NT2/D1 (cell line): ENCODE results near the gene SMAD6.
A peak's percentile ranks its signal among the peaks of the same experiment; 100 is the strongest.

ENCODE experiments used
- DNase-seq: peaks from one replicate; pipeline ENCODE4 v3.0.0-alpha.2; 2011; ENCODE audit warnings: low read depth, low spot score
- H3K27me3 ChIP-seq: 2 replicates; pipeline ENCODE4 v1.6.0; 2011; ENCODE audit warnings: mild to moderate bottlenecking; ENCODE audit not compliant: insufficient read length, insufficient read depth
- H3K36me3 ChIP-seq: 2 replicates; pipeline ENCODE4 v1.6.1; 2011; ENCODE audit warnings: mild to moderate bottlenecking, low read length, mixed read lengths; ENCODE audit not compliant: insufficient read depth, insufficient read length
- H3K4me1 ChIP-seq: 2 replicates; pipeline ENCODE4 v1.5.1; 2011; ENCODE audit not compliant: insufficient read depth, insufficient read length
- H3K4me3 ChIP-seq: 2 replicates; pipeline ENCODE4 v1.5.1; 2011; ENCODE audit warnings: low read depth; ENCODE audit not compliant: insufficient read length
- H3K9ac ChIP-seq: 2 replicates; pipeline ENCODE4 v1.6.0; 2011; ENCODE audit warnings: low read depth; ENCODE audit not compliant: insufficient read length
- H3K9me3 ChIP-seq: 2 replicates; pipeline ENCODE4 v1.5.1; 2011; ENCODE audit warnings: mild to moderate bottlenecking, low read length; ENCODE audit not compliant: insufficient read depth
- SUZ12 ChIP-seq: IDR thresholded peaks from 2 replicates; pipeline ENCODE4 v1.6.1; 2011; ENCODE audit not compliant: insufficient read length, insufficient read depth; ENCODE audit errors: extremely low read depth
- YY1 ChIP-seq: IDR thresholded peaks from 2 replicates; pipeline ENCODE4 v1.6.1; 2011; ENCODE audit not compliant: insufficient read length, insufficient read depth
- ZNF274 ChIP-seq: IDR thresholded peaks from 2 replicates; pipeline ENCODE4 v1.6.1; 2011; ENCODE audit warnings: mild to moderate bottlenecking, low read depth, low read length

Gene SMAD6

GRCh38 chr15:66715720-66716655 lies 14.0 kb downstream of the SMAD6 start:
- Histone ChIP-seq H3K9ac (no peak overlapping the region), H3K36me3 (peaks cover 92% of the 10 kb centered on the region), H3K4me1 (peaks cover 33% of the 10 kb centered on the region), H3K27me3 (no peaks in the 10 kb centered on the region), H3K4me3 (no peak overlapping the region), H3K9me3 (no peaks in the 10 kb centered on the region)
- no peak for DNase-seq
- TF ChIP-seq ZNF274 = no peak
- no peak for TF ChIP-seq SUZ12
- no peak for TF ChIP-seq YY1

GRCh38 chr15:66716656-66717020 lies 14.6 kb downstream of the SMAD6 start:
- H3K4me3 ChIP-seq = no peak overlapping the region
- no peak for DNase-seq
- H3K4me1 ChIP-seq = peaks cover 36% of the 10 kb centered on the region
- H3K27me3 ChIP-seq = no peaks in the 10 kb centered on the region
- TF ChIP-seq SUZ12 (no peak), ZNF274 (no peak), YY1 (no peak)
- H3K9me3 ChIP-seq = no peaks in the 10 kb centered on the region
- peaks cover 93% of the 10 kb centered on the region for H3K36me3 ChIP-seq
- H3K9ac ChIP-seq = no peak overlapping the region

GRCh38 chr15:66718220-66718988 lies 16.4 kb downstream of the SMAD6 start:
- Histone ChIP-seq H3K36me3 (peaks cover 97% of the 10 kb centered on the region), H3K27me3 (no peaks in the 10 kb centered on the region), H3K4me3 (no peak overlapping the region), H3K9ac (peak overlapping the region; percentile 9), H3K9me3 (no peaks in the 10 kb centered on the region), H3K4me1 (peaks cover 40% of the 10 kb centered on the region)
- no peak for DNase-seq
- TF ChIP-seq YY1 (no peak), ZNF274 (no peak), SUZ12 (no peak)

GRCh38 chr15:66719471-66719870 lies 17.4 kb downstream of the SMAD6 start:
- no peak for DNase-seq
- Histone ChIP-seq H3K4me1 (peaks cover 32% of the 10 kb centered on the region), H3K27me3 (no peaks in the 10 kb centered on the region), H3K36me3 (peaks cover 96% of the 10 kb centered on the region), H3K9me3 (no peaks in the 10 kb centered on the region), H3K4me3 (no peak overlapping the region), H3K9ac (no peak overlapping the region)
- TF ChIP-seq ZNF274 (no peak), SUZ12 (no peak), YY1 (no peak)

- H3K27me3 ChIP-seq = no peaks in the 10 kb centered on the region
- H3K36me3 ChIP-seq = peaks cover 94% of the 10 kb centered on the region
- TF ChIP-seq SUZ12 (no peak), YY1 (no peak), ZNF274 (no peak)
- DNase-seq = no peak
- H3K9ac ChIP-seq = no peak overlapping the region
- H3K4me3 ChIP-seq = no peak overlapping the region
- H3K4me1 ChIP-seq = peaks cover 30% of the 10 kb centered on the region
- no peaks in the 10 kb centered on the region for H3K9me3 ChIP-seq
Measured at GRCh38 chr15:66720206-66721010, 18.4 kb downstream of the SMAD6 start.

- peaks cover 35% of the 10 kb centered on the region for H3K4me1 ChIP-seq
- TF ChIP-seq YY1 = no peak
- TF ChIP-seq SUZ12 = no peak
- H3K36me3 ChIP-seq = peaks cover 94% of the 10 kb centered on the region
- DNase-seq = no peak
- no peak overlapping the region for H3K4me3 ChIP-seq
- H3K9ac ChIP-seq = no peak overlapping the region
- H3K9me3 ChIP-seq = no peaks in the 10 kb centered on the region
- H3K27me3 ChIP-seq = no peaks in the 10 kb centered on the region
Measured at GRCh38 chr15:66721020-66721419, 19.0 kb downstream of the SMAD6 start.

GRCh38 chr15:66721501-66721937 lies 19.5 kb downstream of the SMAD6 start:
- no peaks in the 10 kb centered on the region for H3K27me3 ChIP-seq
- peaks cover 33% of the 10 kb centered on the region for H3K4me1 ChIP-seq
- no peak overlapping the region for H3K4me3 ChIP-seq
- no peak for DNase-seq
- TF ChIP-seq SUZ12 = no peak
- no peak for TF ChIP-seq ZNF274
- no peak for TF ChIP-seq YY1
- H3K9ac ChIP-seq = no peak overlapping the region
- peaks cover 93% of the 10 kb centered on the region for H3K36me3 ChIP-seq
- H3K9me3 ChIP-seq = no peaks in the 10 kb centered on the region
